Tibial nerve (tissue), 3 donors: Measurements from ENCODE around the gene DGKI.

ENCODE experiments used
- POLR2A ChIP-seq, 2 donors: fragments of 450-650 bp; IDR thresholded peaks; one replicate each; pipeline ENCODE4 v1.6.1; 2017; ENCODE audit warnings: antibody characterized with exemption in 2 of 2, mild to moderate bottlenecking in 2 of 2, moderate library complexity in 2 of 2
- TF ChIP-seq, protein P1 (sequence below), 5 experiments: fragments of 200-600 bp in 3 of 5; fragments of 450-650 bp in 2 of 5; sonication (generic) in 3 of 5; IDR thresholded peaks; one replicate each; pipeline ENCODE4 v1.5.1; 2016 to 2019; ENCODE audit warnings: antibody characterized with exemption in 5 of 5, mild to moderate bottlenecking in 3 of 5, moderate library complexity in 2 of 5

DNA sequence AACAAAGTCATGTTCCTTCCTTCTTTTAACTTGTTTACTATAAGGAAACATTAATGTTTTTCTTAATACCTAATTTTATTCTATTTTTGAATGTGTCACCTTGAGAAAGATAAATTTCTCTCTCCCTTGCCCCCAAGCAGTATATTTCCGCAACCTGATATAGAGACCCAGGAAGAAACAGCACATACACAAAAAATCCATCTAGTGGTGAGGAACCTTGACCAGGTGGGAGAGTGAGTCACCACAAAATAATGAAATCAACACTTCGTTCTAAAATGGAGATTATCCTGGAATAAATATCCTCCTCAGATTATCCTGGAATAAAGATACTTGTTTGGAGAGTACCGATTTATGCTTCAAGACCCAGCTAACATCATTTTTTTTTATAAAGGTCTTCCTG is 270.3 kb downstream of the DGKI start:
- TF ChIP-seq, protein P1, sequence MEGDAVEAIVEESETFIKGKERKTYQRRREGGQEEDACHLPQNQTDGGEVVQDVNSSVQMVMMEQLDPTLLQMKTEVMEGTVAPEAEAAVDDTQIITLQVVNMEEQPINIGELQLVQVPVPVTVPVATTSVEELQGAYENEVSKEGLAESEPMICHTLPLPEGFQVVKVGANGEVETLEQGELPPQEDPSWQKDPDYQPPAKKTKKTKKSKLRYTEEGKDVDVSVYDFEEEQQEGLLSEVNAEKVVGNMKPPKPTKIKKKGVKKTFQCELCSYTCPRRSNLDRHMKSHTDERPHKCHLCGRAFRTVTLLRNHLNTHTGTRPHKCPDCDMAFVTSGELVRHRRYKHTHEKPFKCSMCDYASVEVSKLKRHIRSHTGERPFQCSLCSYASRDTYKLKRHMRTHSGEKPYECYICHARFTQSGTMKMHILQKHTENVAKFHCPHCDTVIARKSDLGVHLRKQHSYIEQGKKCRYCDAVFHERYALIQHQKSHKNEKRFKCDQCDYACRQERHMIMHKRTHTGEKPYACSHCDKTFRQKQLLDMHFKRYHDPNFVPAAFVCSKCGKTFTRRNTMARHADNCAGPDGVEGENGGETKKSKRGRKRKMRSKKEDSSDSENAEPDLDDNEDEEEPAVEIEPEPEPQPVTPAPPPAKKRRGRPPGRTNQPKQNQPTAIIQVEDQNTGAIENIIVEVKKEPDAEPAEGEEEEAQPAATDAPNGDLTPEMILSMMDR (IDR thresholded peaks at IDR 0.05) = no peak
- no peak for TF ChIP-seq POLR2A (IDR thresholded peaks at IDR 0.05)
